ENCODE data around the gene LMNTD2.

GRCh38 chr11:567629-568292 lies 7.2 kb upstream of the LMNTD2 start:
- TF ChIP-seq CTCF (conservative IDR thresholded peaks at IDR 0.05; ENCODE audit: low read depth, low read length) (no peak), EZH2 (IDR thresholded peaks at IDR 0.05; ENCODE audit: low read length, unreplicated experiment) (no peak), EZH2phosphoT487 (IDR thresholded peaks at IDR 0.05; ENCODE audit: borderline replicate concordance, low read length) (no peak)
